Hepatocyte (in vitro differentiated cells): ENCODE results near the gene CORO7. TPM values are rescaled to one million over a fixed set of nuclear protein-coding genes. Genes with fewer than 3 reads are reported as not detected.

ENCODE experiments used
- DNase-seq: peaks from one replicate; pipeline ENCODE4 v3.0.0-alpha.2; 2016; ENCODE audit warnings: low spot score
- H2AFZ ChIP-seq: fragments of 200-600 bp; sonication (generic); 2 replicates; pipeline ENCODE4 v1.6.0; 2016; ENCODE audit warnings: antibody characterized with exemption, mild to moderate bottlenecking
- H3K27ac ChIP-seq: fragments of 200-600 bp; sonication (generic); 2 replicates; pipeline ENCODE4 v1.5.1; 2016; ENCODE audit warnings: mild to moderate bottlenecking
- H3K27me3 ChIP-seq: fragments of 200-600 bp; sonication (generic); 2 replicates; pipeline ENCODE4 v1.6.1; 2016
- H3K36me3 ChIP-seq: fragments of 200-600 bp; sonication (generic); replicated peaks from 2 replicates; pipeline ENCODE4 v1.5.1; 2016; ENCODE audit warnings: low read depth; ENCODE audit not compliant: insufficient read depth
- H3K4me1 ChIP-seq: fragments of 200-600 bp; sonication (generic); 2 replicates; pipeline ENCODE4 v1.5.1; 2016; ENCODE audit warnings: mild to moderate bottlenecking, moderate library complexity; ENCODE audit not compliant: insufficient read depth
- H3K4me2 ChIP-seq: fragments of 200-600 bp; sonication (generic); 2 replicates; pipeline ENCODE4 v1.6.0; 2016
- H3K4me3 ChIP-seq: fragments of 200-600 bp; sonication (generic); 2 replicates; pipeline ENCODE4 v1.5.1; 2016; ENCODE audit warnings: mild to moderate bottlenecking
- H3K79me2 ChIP-seq: fragments of 200-600 bp; sonication (generic); 2 replicates; pipeline ENCODE4 v1.6.0; 2017; ENCODE audit warnings: mild to moderate bottlenecking
- H3K9me2 ChIP-seq: fragments of 200-600 bp; sonication (generic); replicated peaks from 2 replicates; pipeline ENCODE4 v1.6.0; 2017; ENCODE audit warnings: mild to moderate bottlenecking; ENCODE audit not compliant: insufficient read depth
- H3K9me3 ChIP-seq: fragments of 200-600 bp; sonication (generic); 2 replicates; pipeline ENCODE4 v1.5.1; 2016; ENCODE audit warnings: low read depth, mild to moderate bottlenecking
- H4K20me1 ChIP-seq: fragments of 200-600 bp; sonication (generic); 2 replicates; pipeline ENCODE4 v1.6.0; 2016; ENCODE audit warnings: mild to moderate bottlenecking; ENCODE audit not compliant: insufficient read depth, poor library complexity, severe bottlenecking
- EZH2 ChIP-seq: fragments of 200-600 bp; sonication (generic); IDR thresholded peaks from 2 replicates; pipeline ENCODE4 v1.6.1; 2016; ENCODE audit warnings: antibody characterized with exemption, mild to moderate bottlenecking, borderline replicate concordance
- EZH2phosphoT487 ChIP-seq: fragments of 200-600 bp; sonication (generic); IDR thresholded peaks from one replicate; pipeline ENCODE4 v1.6.1; 2018; ENCODE audit warnings: antibody characterized with exemption, mild to moderate bottlenecking, low read depth, moderate library complexity; ENCODE audit not compliant: unreplicated experiment, severe bottlenecking
- WGBS: methylation state at CpG from one replicate; pipeline ENCODE4 v1.1.6; 2016; ENCODE audit warnings: low lambda C conversion rate; ENCODE audit errors: missing lambda C conversion rate; 5-methylcytosine and 5-hydroxymethylcytosine counted together
- polyA plus RNA-seq: library from polyadenylated mRNA; unstranded; fragments of >200 nt; fragmentation: Nextera tagmentation; extraction: Ambion mirVana; gene quantifications from 2 replicates; pipeline ENCODE4 v1.2.1, GENCODE V29; 2016
- total RNA-seq: library from RNA; depleted of rRNA; stranded (reverse); fragments of >200 nt; gene quantifications from 2 replicates; pipeline ENCODE4 v1.2.3, GENCODE V29; 2014
- TF ChIP-seq, protein P1 (sequence below): fragments of 200-600 bp; sonication (generic); IDR thresholded peaks from 2 replicates; pipeline ENCODE4 v1.5.1; 2016; ENCODE audit warnings: antibody characterized with exemption, mild to moderate bottlenecking; ENCODE audit not compliant: poor library complexity

The CORO7 gene
- total and polyA plus RNA-seq, 2 experiments from 2014 or later, result 18.2 to 33.3 TPM

GRCh38 chr16:4361944-4362311, 54.5 kb downstream of the CORO7 start:
- WGBS, result 88% methylated on average over 10 of the region's 12 CpGs
- H3K9me3 ChIP-seq, result no peaks in the 10 kb centered on the region
- H3K27me3 ChIP-seq, result no peaks in the 10 kb centered on the region
- DNase-seq, result no peak
- TF ChIP-seq EZH2phosphoT487 (no peak), EZH2 (no peak)
- TF ChIP-seq, protein P1, sequence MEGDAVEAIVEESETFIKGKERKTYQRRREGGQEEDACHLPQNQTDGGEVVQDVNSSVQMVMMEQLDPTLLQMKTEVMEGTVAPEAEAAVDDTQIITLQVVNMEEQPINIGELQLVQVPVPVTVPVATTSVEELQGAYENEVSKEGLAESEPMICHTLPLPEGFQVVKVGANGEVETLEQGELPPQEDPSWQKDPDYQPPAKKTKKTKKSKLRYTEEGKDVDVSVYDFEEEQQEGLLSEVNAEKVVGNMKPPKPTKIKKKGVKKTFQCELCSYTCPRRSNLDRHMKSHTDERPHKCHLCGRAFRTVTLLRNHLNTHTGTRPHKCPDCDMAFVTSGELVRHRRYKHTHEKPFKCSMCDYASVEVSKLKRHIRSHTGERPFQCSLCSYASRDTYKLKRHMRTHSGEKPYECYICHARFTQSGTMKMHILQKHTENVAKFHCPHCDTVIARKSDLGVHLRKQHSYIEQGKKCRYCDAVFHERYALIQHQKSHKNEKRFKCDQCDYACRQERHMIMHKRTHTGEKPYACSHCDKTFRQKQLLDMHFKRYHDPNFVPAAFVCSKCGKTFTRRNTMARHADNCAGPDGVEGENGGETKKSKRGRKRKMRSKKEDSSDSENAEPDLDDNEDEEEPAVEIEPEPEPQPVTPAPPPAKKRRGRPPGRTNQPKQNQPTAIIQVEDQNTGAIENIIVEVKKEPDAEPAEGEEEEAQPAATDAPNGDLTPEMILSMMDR, result no peak
- no peaks in the 10 kb centered on the region for H3K4me1 ChIP-seq
- no peaks in the 10 kb centered on the region for H3K9me2 ChIP-seq
- no peaks in the 10 kb centered on the region for H3K36me3 ChIP-seq
- H3K4me3 ChIP-seq, result no peak overlapping the region
- H3K79me2 ChIP-seq, result no peaks in the 10 kb centered on the region
- no peak overlapping the region for H2AFZ ChIP-seq
- no peaks in the 10 kb centered on the region for H4K20me1 ChIP-seq
- H3K27ac ChIP-seq, result no peak overlapping the region
- no peak overlapping the region for H3K4me2 ChIP-seq

DNA sequence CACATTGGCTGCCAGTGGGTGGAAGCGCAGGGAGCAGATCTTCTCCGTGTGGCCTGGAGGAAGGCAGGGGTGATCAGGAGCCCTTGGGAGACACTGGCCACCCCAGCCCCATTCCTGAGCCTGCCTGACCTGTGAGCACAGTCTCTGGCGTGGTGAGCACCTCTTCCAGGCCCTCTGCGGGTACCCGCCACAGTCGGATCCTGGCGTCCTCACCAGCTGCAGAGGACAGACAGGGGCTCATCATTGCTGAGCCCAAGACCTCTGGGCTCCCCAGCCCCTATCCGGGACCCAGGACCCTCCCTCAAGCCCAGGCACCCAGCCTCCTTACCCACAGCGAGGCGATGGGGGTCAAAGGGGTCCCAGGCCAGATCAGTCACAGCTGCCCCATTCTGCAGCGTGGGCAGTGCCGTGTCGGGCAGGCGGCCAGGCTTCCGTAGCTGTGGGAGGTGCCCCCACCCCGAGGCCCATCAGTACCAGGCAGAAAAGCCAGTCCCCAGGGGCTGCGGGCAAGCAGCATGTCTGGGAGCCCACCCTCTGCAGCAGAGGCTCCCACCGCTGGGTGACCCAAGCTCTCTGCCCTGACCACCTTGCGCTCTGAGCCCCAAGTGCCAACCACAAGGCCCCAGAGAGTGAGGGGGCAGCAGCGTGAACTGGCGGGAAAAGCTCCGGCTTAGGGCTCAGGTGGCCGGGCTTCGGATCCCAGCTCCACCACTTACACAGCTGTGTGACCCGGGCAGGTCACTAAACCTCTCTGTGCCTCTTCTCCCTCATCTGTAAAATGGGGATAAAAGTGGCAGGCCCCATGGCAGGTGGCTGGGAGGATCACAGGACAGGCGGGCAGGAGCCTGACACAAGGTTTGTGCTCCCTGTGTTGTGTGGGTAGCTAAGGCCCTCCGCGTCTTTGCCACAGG, 55.1 kb downstream of the CORO7 start:
- Histone ChIP-seq H3K4me3 (no peak overlapping the region), H3K79me2 (no peaks in the 10 kb centered on the region), H3K36me3 (no peaks in the 10 kb centered on the region), H2AFZ (no peak overlapping the region), H3K9me2 (no peaks in the 10 kb centered on the region), H4K20me1 (no peaks in the 10 kb centered on the region), H3K27ac (no peak overlapping the region), H3K27me3 (no peaks in the 10 kb centered on the region), H3K9me3 (no peaks in the 10 kb centered on the region), H3K4me1 (no peaks in the 10 kb centered on the region), H3K4me2 (no peak overlapping the region)
- DNase-seq, result no peak
- TF ChIP-seq EZH2phosphoT487 (no peak), EZH2 (no peak)
- TF ChIP-seq, protein P1, result no peak
- 97% methylated on average over 28 of the region's 28 CpGs for WGBS

DNA sequence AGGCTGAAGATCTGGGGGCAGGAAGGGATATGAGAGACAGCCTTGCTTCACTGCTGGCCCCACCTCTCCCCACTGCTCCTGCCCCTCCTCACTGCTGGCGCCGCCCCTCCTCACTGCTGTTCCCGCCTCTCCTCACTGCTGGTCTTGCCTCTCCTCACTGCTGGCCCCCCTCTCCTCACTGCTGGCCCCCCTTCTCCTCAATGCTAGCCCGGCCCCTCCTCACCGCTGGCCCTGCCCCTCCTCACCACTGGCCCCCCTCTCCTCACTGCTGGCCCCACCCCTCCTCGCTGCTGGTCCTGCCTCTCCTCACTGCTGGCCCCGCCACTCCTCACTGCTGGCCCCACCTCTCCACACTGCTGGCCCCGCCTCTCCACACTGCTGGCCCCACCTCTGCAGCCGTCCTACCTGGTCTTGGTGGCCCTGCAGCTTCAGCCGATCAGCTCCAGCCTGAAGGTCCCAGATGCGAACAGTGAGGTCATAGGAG, 55.8 kb downstream of the CORO7 start:
- no peaks in the 10 kb centered on the region for H3K9me3 ChIP-seq
- no peaks in the 10 kb centered on the region for H3K79me2 ChIP-seq
- no peaks in the 10 kb centered on the region for H4K20me1 ChIP-seq
- no peaks in the 10 kb centered on the region for H3K27me3 ChIP-seq
- no peak for DNase-seq
- H2AFZ ChIP-seq, result no peak overlapping the region
- WGBS, result 74% methylated on average over 5 of the region's 11 CpGs
- no peaks in the 10 kb centered on the region for H3K4me1 ChIP-seq
- no peak overlapping the region for H3K4me3 ChIP-seq
- H3K27ac ChIP-seq, result no peak overlapping the region
- no peaks in the 10 kb centered on the region for H3K9me2 ChIP-seq
- TF ChIP-seq, protein P1, result no peak
- TF ChIP-seq EZH2, result no peak
- TF ChIP-seq EZH2phosphoT487, result no peak
- no peaks in the 10 kb centered on the region for H3K36me3 ChIP-seq
- H3K4me2 ChIP-seq, result no peak overlapping the region
